ENCODE data around the gene TECPR1.

The TECPR1 gene

GRCh38 chr7:98242342-98242741, 9.7 kb downstream of the TECPR1 start:
- no peak for DNase-seq

- DNase-seq = no peak
Observed at GRCh38 chr7:98241674-98242241, 10.3 kb downstream of the TECPR1 start.

GRCh38 chr7:98240961-98241673, 10.9 kb downstream of the TECPR1 start:
- no peak for DNase-seq

GRCh38 chr7:98238976-98239375, 13.1 kb downstream of the TECPR1 start:
- no peak for DNase-seq

DNA sequence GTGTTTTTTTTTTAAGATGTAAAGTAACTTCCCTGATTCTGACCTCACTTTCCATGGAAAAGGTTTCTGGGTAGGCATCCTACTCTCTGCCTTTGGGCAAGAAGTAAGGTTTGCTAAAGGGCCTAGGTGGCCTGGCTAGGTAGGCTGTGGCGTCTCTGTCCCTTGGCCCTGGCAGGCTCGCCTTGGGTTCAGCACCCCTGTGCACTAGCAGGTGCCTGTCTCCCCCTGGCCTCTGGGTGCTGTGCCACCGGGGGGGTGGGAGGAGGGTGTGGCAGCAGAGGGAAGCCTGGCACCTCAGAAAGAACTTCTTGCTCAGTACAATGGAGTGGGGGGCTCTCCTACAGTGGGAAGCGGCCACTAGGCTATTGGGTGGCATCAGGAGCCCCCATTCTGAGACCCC, 14.0 kb downstream of the TECPR1 start:
- DNase-seq = no peak

DNA sequence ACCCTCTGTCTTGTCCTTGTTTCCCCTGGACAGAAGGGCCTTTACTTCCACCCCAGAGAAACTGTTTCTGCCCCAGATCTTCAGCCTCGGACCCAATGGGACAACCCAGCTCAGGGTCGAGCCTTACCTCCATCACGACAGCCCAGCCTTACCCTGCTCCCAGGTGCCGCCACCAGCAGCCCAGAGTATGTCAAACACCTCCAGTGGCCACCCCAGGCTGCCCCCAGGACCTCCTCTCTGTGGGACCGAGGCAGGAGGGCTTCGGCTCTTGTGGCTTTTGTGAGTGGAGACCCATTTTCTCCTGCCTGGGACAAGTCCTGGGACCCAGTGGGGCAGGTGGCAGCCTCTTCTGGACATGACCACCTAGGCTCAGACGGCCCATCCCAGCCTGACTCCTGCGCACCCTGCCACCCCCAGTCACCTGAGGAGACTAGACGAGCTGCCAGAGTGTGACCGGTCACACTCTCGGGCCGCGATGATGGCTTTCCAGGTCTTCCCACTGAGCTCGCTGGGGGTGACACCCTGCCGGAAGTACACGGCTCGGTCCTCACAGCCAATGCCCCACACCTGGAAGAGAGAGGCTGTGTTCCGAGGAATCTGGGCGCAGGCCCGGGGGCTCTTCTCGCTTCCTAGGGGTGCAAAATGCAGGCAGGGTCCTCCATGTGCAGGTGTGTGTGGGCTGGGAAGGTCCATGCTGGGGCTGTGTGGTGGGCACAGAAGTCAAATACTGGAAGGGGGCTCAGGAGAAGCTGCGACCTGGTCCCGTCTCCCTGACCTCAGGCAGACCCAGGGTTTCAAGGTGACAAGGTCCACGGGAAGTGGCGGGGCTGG, 15.5 kb downstream of the TECPR1 start:
- DNase-seq = no peak

DNA sequence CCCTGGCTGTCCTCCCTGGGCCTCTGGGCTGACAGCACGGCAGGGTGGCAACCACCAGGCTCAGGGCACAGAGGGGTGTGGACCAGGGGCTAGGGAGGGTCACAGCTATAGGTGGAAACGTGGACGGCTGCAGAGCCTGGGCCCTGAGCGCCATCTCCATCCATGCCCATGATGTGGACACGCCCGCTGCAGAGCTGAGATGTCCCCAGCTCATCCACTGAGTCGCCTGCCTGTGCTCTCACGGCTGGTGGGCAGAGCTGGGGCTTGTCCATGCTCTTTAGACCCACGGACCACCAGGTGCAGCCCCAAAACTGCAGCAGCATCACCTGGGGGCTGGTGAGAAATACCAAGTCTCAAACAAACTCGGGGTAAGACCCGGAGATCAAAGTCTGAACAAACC, 16.1 kb downstream of the TECPR1 start:
- no peak for DNase-seq

DNA sequence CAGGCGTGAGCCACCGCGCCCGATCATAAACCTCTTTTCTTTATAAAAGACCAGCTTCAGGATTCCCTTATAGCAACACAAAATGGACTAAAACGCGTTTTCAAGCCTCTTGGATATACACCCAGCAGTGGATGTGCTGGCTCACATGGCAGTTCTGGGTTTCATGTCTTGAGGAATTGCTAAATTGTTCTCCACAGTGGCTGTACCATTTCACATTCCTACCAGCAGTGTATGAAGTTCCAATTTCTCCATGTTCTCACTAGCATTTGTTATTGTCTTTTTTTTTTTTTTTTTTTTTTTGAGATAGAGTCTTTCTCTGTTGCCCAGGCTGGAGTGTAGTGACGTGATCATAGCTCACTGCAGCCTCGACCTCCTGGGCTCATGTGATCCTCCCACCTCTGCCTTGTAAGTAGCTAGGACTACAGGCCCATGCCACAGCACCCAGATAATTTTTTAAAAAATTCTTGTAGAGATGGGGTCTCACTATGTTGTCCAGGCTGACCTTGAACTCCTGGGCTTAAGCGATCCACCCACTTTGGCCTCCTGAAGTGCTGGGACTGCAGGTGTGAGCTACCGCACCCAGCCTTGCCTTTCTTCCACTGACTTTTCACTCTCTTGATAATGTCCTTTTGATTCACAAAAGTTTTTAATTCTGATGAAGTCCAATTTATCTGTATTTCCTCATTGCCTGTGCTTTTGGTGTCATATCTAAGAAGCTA, 17.4 kb downstream of the TECPR1 start:
- DNase-seq = no peak

- no peak for DNase-seq
Observed at GRCh38 chr7:98233219-98234070, 18.6 kb downstream of the TECPR1 start.

GRCh38 chr7:98232799-98233198, 19.2 kb downstream of the TECPR1 start:
- no peak for DNase-seq

DNA sequence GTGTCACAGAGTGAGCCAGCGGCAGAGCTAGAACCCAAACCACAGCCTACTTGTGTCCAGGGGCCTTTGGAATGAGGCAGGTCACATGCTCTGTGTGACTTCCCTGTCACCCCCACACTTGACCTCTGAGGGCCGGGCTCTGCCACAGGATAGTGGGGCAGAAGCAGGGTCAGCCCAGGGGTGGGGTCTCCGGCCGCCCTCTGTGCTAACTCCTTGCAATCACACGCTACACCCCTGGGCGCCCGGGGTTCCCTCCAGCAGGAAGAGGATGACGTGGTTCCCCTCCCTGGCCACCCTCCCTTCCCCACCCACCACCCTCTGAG, 19.8 kb downstream of the TECPR1 start:
- no peak for DNase-seq

- DNase-seq = no peak
Observed at GRCh38 chr7:98231493-98232262, 20.4 kb downstream of the TECPR1 start.

- DNase-seq = no peak
Observed at GRCh38 chr7:98230746-98231471, 21.1 kb downstream of the TECPR1 start.

DNA sequence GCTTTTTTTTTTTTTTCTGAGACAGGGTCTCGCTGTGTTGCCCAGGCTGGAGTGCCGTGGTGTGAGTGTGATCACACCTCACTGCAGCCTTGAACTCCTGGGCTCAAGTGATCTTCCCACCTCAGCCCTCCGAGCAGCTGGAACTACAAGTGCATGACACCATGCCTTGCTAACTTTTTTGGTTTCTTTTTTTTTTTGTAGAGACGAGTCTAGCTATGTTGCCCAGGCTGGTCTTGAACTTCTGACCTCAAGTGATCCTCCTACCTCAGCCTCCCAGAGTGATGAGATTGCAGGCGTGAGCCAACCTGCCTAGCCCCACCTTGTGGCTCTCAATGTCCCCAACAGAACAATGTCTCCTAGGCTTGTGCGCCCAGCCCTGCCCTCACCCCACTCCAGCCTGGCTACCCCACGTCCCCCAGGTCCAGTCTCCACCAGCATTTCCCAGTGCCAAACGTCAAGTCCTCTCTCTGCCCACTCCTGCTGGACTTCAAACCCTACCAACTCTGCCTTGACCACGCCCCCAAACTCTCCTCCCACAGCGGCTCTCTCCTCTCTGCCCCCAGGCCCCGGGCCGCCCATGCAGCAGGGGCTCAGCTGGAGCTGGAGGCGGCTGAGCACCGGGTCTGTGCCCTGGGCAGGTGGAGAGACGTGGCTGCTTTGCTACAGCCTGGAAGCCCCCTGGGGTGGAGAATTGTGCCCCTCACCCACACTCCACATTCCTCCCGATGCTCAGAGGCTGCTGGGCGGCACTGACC, 21.9 kb downstream of the TECPR1 start:
- DNase-seq = no peak

DNA sequence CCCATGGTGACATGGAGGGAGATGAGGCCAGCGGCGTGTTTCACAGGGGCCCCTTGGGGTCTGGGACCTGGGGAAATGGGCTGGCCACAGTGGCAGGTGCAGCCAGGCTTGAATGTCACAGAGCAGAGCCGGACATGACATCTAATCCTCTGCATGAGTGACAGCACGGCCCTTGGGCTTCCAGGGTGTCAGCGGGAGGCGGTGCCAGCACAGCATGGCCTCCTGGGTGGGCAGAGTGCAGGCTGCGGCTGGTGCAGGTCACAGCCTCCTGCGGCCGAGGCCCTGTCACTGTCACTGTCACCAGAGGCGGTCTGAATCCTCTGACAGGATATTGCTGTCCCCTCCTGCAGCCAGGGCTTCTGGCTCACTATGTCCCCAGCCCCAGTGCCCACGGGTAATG, 22.6 kb downstream of the TECPR1 start:
- no peak for DNase-seq

DNA sequence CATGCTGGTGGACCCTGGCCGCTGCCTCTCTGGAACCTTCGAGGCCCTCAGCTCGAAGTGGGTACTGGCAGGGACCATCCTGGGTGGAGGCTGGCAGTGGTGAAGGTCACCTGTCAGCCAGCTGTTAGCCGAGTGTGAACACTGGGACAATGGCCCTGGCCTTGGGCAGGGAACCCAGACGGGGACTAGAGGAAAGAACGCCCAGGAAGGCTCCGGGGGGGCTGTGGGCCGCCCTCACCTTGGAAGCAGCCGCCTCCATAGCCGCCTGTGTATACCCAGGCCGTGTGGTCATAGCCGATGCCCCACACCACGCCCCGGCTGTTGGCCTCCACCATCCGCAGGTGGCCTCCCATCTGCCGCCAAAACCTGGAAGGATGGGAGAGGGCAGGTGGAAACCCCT, 23.2 kb downstream of the TECPR1 start:
- DNase-seq = no peak

GRCh38 chr7:98227939-98228338, 24.1 kb downstream of the TECPR1 start:
- DNase-seq = no peak

- DNase-seq = no peak
Observed at GRCh38 chr7:98225913-98226614, 26.0 kb downstream of the TECPR1 start.

DNA sequence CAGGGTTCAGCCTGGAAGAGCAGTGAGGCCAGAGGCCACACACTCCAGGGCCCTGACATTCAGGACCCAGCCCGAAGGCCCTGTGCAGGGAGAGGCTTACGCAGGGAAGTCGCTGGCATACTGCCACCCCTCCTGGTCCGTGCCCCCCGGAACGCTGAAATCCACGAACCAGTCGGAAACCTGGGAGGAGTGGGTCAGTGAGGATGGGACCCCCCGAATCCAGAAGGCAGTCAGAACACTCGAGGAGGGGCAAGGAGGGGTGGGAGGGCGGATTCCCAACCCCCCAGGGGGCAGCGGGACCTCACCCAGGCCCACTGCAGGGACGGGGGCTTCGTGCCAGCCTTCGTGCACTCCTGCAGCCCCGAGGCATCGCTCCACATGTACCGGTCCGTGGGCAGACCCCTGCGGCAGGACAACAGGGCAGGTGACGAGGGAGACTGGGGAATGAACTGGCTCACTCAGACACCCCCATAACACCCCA, 27.3 kb downstream of the TECPR1 start:
- DNase-seq = no peak
